OCI-M2 (cell line): ENCODE results near the gene KCTD1.

ENCODE experiments used
- DNase-seq: peaks from one replicate; lab custom pipeline; 2025; ENCODE audit not compliant: unreplicated experiment; lab: John Stamatoyannopoulos, UW

The KCTD1 gene

GRCh38 chr18:26524504-26525351, 23.6 kb downstream of the KCTD1 start:
- DNase-seq, result no peak

DNA sequence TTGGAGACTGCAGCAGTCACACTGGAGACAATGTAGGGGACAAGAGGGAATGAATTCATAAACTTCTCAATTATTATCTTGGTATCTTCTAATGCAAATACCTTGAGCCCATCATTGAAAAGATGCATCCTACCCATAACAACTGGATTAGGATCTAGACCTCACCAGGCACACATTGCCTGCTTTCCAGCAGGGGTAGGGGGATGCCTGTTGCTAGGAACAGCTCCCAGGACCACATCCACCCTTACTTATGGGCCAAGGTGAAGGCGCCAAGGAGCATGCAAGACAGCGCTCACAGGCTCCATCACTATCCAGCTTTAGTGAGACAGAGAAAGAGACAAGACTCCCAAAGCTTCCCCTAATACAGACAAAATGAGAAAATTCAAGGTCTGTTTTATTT, 24.4 kb downstream of the KCTD1 start:
- DNase-seq, result no peak

DNA sequence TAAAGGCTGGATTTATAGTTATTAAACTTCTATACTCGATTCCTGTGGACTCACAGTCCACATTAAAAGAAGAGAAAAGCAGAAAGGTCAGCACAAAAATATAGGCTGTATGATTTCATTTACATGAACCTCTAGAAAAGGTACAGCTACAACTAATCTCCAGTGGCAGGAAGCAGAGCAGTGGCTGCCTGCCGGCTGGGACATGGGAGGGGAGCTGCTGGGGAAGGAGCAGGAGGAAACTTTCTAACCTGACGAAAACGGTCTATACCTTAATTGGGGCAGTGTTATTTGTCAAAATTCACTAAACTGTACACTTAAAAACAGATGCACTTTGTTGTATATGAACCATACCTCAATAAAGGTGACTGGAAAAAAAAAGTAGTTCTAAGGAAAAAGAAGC, 26.7 kb downstream of the KCTD1 start:
- DNase-seq, result no peak

DNA sequence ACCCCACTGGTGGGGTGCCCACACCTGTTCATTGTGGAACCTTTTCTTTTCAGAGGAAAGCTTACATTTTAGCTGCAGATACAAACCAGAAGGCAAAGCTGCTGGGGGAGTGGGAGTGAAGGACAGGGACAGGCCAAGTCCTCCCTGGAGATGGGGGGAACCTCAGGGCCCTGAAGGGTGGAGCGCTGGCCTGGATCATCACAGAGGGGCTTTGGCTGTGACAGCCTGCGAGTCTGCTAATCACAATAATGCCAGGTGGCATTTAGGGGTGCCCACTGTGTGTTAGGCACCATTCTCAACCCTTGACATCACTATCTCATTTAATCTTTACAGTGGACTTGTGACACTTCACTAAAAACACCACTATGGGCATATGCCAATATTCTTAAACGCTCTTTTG, 27.4 kb downstream of the KCTD1 start:
- no peak for DNase-seq

- no peak for DNase-seq
Observed at GRCh38 chr18:26519114-26519513, 29.2 kb downstream of the KCTD1 start.

DNA sequence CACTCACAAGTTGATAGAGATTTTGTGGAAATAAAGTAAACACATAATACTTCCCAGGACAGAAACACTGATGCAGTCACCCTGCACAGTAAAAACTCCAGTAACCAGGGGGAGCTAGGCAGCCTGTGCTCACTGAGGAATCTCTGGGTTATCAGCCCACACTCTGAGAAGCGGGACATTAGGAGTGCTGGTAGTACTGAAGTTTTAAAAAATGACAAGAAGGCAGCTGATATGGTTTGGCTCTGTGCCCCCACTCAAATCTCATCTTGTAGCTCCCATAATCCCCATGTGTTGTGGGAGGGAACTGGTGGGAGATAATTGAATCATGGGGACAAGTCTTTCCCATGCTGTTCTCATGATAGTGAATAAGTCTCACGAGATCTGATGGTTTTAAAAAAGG, 31.4 kb downstream of the KCTD1 start:
- DNase-seq, result no peak

GRCh38 chr18:26515643-26516487, 32.5 kb downstream of the KCTD1 start:
- no peak for DNase-seq

DNA sequence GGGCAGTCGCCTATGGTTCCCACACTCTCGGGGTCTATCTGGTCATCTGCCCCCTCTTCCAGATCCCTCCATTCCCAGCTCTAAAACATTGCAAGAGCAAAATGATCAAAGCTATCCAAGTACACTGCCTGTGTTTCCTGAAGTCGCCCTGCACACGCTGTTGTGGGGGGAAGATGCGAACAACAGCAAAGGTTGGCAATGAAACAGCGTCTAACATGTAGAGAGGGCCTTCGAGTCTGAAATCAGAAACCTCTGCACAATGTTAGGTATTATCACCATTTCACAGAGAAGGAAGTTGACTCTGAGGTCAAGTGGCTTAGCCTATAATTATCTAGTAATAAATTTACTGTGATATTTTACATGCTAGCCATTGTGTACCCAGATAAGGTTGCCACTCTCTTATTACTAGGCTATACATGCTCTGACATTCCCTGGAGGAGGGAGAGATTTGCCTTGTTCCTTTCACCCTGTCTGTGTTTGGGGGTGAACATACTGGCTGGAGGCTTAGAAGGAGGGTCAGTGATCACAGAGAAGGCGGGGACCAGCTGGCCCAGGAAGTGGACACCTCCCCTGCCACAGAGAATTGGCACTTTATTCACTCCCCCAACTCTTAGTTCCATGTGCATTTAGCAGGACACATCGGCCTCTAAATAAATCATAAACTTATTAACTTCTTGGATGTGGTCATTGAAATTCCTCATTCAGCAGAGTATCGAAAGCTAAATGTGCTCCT, 36.8 kb downstream of the KCTD1 start:
- no peak for DNase-seq

DNA sequence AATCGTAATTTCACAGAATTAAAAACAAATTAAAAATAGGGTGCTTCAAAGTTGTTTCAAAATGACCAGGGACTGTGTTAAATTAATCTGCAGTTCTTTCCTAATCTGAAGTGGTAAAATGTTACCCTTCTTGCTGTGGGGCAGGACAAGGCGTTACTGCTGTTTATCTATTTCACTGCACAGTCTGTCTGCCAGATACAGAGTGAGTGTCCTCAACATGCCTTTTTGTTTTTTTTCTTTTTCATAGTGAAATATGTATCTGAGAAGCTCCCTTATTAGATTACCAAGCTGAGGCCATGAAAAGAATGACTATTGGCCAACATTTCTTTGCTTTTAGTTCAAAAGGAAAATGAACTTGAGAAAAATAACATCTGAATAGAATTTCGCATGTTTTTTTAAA, 38.0 kb downstream of the KCTD1 start:
- no peak for DNase-seq

DNA sequence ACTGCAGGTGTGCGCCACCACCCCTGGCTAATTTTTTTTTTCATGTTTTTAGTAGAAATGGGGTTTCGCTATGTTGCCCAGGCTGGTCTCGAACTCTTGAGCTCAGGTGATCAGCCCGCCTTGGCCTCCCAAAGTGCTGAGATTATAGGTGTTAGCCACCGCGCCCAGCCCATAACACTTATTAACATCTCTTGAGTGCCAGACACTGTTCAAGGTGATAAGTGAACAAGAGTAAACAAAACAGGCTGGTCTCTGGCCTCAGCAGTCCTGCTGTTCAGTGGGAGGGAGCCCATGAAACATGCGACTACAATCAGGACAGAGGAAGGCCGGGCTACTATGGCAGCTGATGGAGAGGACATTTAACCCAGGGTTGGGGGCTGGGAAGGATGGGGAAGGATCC, 42.3 kb downstream of the KCTD1 start:
- no peak for DNase-seq

DNA sequence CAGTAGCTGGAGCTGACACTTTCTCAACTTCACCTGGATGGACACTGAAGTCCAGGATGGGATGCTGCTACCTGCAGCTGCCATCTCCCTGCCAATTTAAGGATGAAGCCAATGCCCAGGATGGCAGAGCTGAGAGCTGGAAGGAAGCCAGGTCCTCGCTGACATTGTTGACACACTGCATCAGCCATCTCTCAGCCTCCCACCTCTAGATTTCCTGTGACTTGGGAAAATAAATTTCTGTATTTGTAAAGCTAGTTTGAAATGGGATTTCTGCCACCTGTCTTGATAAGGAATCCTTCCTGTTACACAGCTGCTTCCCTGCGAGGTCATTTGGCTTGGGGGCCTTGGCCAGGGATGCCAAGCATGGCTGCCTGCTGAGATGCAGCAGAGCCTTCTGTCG, 43.5 kb downstream of the KCTD1 start:
- no peak for DNase-seq

DNA sequence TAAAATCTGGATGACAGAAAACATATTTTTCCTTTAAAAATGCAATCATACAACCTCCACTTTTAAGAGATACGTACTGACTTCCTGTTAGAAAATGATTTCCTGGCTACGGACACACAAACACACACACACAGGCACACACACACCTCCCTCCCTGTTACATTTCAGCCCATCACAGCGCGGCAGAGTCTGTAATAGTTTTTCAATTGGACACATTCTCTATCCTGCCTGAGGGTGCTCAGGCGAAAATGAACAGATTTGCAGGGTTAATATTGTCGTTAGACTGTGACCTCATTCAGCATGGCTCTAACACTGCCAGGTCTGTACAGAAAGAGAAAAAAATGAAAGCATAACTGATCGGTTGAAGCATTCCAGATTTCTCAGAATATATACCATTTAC, 45.0 kb downstream of the KCTD1 start:
- DNase-seq, result no peak

GRCh38 chr18:26502823-26503222, 45.5 kb downstream of the KCTD1 start:
- no peak for DNase-seq

DNA sequence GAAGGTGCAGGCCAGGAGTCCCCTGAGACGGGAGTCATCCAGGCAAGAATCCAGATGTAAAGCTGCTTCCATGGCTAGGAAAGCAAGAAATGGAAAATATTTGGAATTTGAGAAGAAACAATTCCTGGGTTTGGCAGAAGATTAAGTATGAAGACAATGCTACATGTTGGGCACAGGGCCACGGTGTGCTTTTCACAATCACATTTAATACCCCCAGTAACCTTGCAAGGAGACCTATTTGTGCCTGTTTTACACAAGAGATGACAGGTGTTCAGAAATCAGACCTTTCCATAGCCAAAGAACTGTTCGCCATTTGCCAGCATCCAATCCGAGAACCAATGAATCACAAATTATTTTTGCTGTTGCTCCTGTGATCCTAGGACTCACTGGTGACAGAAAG, 50.5 kb downstream of the KCTD1 start:
- no peak for DNase-seq

- DNase-seq, result no peak
Observed at GRCh38 chr18:26496528-26496927, 51.8 kb downstream of the KCTD1 start.

GRCh38 chr18:26495287-26495686, 53.1 kb downstream of the KCTD1 start:
- no peak for DNase-seq

- no peak for DNase-seq
Observed at GRCh38 chr18:26493021-26493420, 55.3 kb downstream of the KCTD1 start.

- no peak for DNase-seq
Observed at GRCh38 chr18:26491194-26491816, 57.0 kb downstream of the KCTD1 start.

GRCh38 chr18:26489881-26490280, 58.5 kb downstream of the KCTD1 start:
- DNase-seq, result no peak

DNA sequence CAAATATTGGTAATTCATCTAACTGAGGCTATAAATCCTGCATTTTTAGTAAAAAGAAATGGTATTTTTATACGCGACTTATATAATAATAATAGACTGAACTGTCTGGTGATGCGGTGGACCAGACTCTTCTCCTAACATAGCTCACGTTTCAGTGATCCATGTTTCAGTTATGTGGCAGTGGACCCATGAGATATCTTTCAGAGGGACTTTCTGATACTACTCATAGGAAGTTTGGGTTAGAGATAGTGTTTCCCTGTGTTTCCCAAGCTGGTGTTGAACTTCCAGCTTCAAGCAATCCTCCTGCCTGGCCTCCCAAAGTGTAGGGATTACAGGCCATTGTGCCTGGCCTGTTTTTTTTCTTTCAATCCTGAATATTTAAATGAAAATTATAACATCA, 59.2 kb downstream of the KCTD1 start:
- no peak for DNase-seq

- DNase-seq, result no peak
Observed at GRCh38 chr18:26488417-26489009, 59.8 kb downstream of the KCTD1 start.
